HFF-Myc (cell line): ENCODE data around the gene ZCCHC17.

Source experiments
- DNase-seq: peaks from one replicate; pipeline ENCODE4 v3.0.0-alpha.2; 2011; ENCODE audit warnings: low read depth; ENCODE audit errors: extremely low read depth
- H3K4me3 ChIP-seq: replicated peaks from 2 replicates; pipeline ENCODE4 v1.5.1; 2011; ENCODE audit warnings: low read depth, mild to moderate bottlenecking, control low read depth, low read length
- CTCF ChIP-seq: IDR thresholded peaks from 2 replicates; pipeline ENCODE4 v1.5.1; 2012; ENCODE audit warnings: mild to moderate bottlenecking, low read depth, low read length, control low read depth; ENCODE audit errors: missing control alignments

Gene ZCCHC17

GRCh38 chr1:31289021-31289420 is 7.8 kb upstream of the ZCCHC17 start:
- H3K4me3 ChIP-seq, result no peak overlapping the region
- no peak for DNase-seq
- no peak for TF ChIP-seq CTCF

GRCh38 chr1:31295874-31296485 is 852 bp upstream of the ZCCHC17 start:
- DNase-seq, result no peak
- H3K4me3 ChIP-seq, result peak overlapping the region; percentile 99
- no peak for TF ChIP-seq CTCF

- H3K4me3 ChIP-seq, result peak overlapping the region; percentile 99
- DNase-seq, result no peak
- TF ChIP-seq CTCF, result no peak
Observed at GRCh38 chr1:31297277-31298247, 730 bp downstream of the ZCCHC17 start.

GRCh38 chr1:31299365-31299764 is 2.5 kb downstream of the ZCCHC17 start:
- no peak overlapping the region for H3K4me3 ChIP-seq
- no peak for DNase-seq
- TF ChIP-seq CTCF, result no peak

- TF ChIP-seq CTCF, result no peak
- DNase-seq, result no peak
- no peak overlapping the region for H3K4me3 ChIP-seq
Observed at GRCh38 chr1:31300193-31300592, 3.4 kb downstream of the ZCCHC17 start.

- TF ChIP-seq CTCF, result no peak
- no peak for DNase-seq
Observed at GRCh38 chr1:31302709-31303441, 6.0 kb downstream of the ZCCHC17 start.

More at GRCh38 chr1:31302709-31303441, 6.0 kb downstream of the ZCCHC17 start:
- no peak overlapping the region for H3K4me3 ChIP-seq
